Hematopoietic multipotent progenitor cell (in vitro differentiated cells): ENCODE data around the gene PASK. TPM values are rescaled to one million over a fixed set of nuclear protein-coding genes. Genes with fewer than 3 reads are reported as not detected.

Experiments
- DNase-seq, 3 donors: peaks; one replicate each; pipeline ENCODE4 v3.0.0-alpha.2; 2011 to 2015; ENCODE audit warnings: low read depth in 2 of 3, low spot score in 2 of 3
- small RNA-seq: library from RNA; depleted of rRNA; stranded (forward); fragments of <200 nt; gene quantifications from one replicate; pipeline ENCODE3, GENCODE V24; 2012
- total RNA-seq: library from RNA; depleted of rRNA; stranded (reverse); fragments of >200 nt; gene quantifications from one replicate; pipeline ENCODE4 v1.2.3, GENCODE V29; 2012

The PASK gene
- total RNA-seq, 1 donor = 19.9 TPM

- no peak for DNase-seq
These were observed 79.4 kb downstream of the PASK start for GRCh38 chr2:241069821-241070281.

- DNase-seq = no peak
These were observed 80.1 kb downstream of the PASK start for GRCh38 chr2:241068942-241069810.

GRCh38 chr2:241068136-241068941, 80.9 kb downstream of the PASK start:
- no peak for DNase-seq

- DNase-seq = no peak
These were observed 81.7 kb downstream of the PASK start for GRCh38 chr2:241067501-241068135.

- DNase-seq = no peak
These were observed 82.4 kb downstream of the PASK start for GRCh38 chr2:241066893-241067341.

GRCh38 chr2:241066171-241066892, 82.9 kb downstream of the PASK start:
- no peak for DNase-seq

GRCh38 chr2:241065355-241065803, 83.9 kb downstream of the PASK start:
- no peak for DNase-seq

- DNase-seq = no peak
These were observed 84.4 kb downstream of the PASK start for GRCh38 chr2:241064802-241065354.

GRCh38 chr2:241064008-241064801, 85.1 kb downstream of the PASK start:
- peak in 2 of 3 donors; percentile 18 to 45 for DNase-seq

GRCh38 chr2:241063587-241063986, 85.7 kb downstream of the PASK start:
- DNase-seq = peak in 2 of 3 donors; percentile 13 to 30

GRCh38 chr2:241063093-241063551, 86.2 kb downstream of the PASK start:
- no peak for DNase-seq

GRCh38 chr2:241062389-241063092, 86.7 kb downstream of the PASK start:
- no peak for DNase-seq

- DNase-seq = no peak
These were observed 88.0 kb downstream of the PASK start for GRCh38 chr2:241061275-241061674.

Small RNA genes lying within 50 kb of the gene (small RNA-seq; reads per million reads assigned to genes)
- gene AC005237.2 = not detected

Other genes with a start within 250 kb of the PASK start
- gene CROCC2, start 243.1 kb downstream of the PASK start, total RNA-seq = not detected
- 11.8 TPM for gene SNED1, start 150.9 kb downstream of the PASK start, total RNA-seq
- 32.0 TPM for gene MTERF4, start 47.2 kb downstream of the PASK start, total RNA-seq
- 11.3 TPM for gene PPP1R7, start 995 bp upstream of the PASK start, total RNA-seq
- gene ANO7, start 39.2 kb upstream of the PASK start, total RNA-seq = 1.3 TPM
- 198 TPM for gene HDLBP, start 166.2 kb upstream of the PASK start, total RNA-seq
- 138 TPM for gene SEPTIN2, start 166.5 kb upstream of the PASK start, total RNA-seq
- 14.3 TPM for gene FARP2, start 206.8 kb upstream of the PASK start, total RNA-seq